ENCODE results near the gene COQ7.

The COQ7 gene

GRCh38 chr16:19109288-19109664 is 41.9 kb downstream of the COQ7 start:
- Histone ChIP-seq H3K36me3 (ENCODE audit: insufficient read depth) (no peaks in the 10 kb centered on the region), H4K20me1 (ENCODE audit: insufficient read depth) (no peaks in the 10 kb centered on the region), H2AFZ (ENCODE audit: low read depth) (no peak overlapping the region), H3K4me1 (ENCODE audit: low read depth, poor library complexity, severe bottlenecking) (no peaks in the 10 kb centered on the region), H3K4me3 (IDR thresholded peaks at IDR 0.05; ENCODE audit: insufficient read depth, low read depth, low read length) (no peak overlapping the region), H3K9ac (no peak overlapping the region), H3K27ac (no peak overlapping the region), H3K27me3 (ENCODE audit: insufficient read depth, low read depth) (no peaks in the 10 kb centered on the region), H3K4me2 (no peak overlapping the region), H3K79me2 (ENCODE audit: insufficient read depth, low read depth) (no peaks in the 10 kb centered on the region)
- TF ChIP-seq CTCF (conservative IDR thresholded peaks at IDR 0.05; ENCODE audit: low read depth, low read length): no peak

DNA sequence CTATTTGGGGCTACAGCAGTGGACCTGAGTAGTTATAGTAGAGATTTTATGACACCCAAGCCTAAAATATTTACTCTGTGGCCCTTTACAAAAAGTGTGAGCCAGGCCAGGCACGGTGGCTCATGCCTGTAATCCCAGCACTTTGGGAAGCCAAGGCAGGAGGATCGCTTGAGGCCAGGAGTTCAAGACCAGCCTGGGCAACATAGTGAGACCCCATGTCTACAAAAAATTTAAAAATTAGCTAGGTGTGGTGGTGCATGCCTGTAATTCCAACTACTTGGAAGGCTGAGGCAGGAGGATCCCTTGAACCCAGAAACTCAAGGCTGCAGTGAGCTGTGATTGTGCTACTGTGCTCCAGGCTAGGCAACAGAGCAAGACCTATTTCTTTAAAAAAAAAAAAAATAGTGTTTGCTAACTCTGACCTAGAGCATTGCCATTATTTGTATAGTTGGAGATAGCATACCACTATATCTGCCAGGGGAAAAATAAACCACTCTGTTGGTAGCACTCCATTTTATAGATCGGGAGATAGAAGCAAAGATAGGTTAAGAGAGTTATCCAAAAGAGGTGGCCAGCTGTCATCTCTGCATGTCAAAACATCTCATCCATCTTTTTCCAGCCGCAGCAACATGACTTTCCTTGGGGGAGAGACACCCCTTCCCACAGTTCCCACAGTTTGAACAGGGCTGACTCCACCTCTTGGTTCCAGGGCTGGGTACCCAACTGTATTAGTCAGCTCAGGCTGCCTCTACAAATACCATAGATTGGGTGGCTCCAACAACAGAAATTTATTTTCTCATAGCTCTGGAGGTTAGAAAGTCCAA is 43.3 kb downstream of the COQ7 start:
- H3K4me3 ChIP-seq (IDR thresholded peaks at IDR 0.05; ENCODE audit: insufficient read depth, low read depth, low read length): no peak overlapping the region
- H3K27ac ChIP-seq: no peak overlapping the region
- H4K20me1 ChIP-seq (ENCODE audit: insufficient read depth): no peaks in the 10 kb centered on the region
- no peak overlapping the region for H2AFZ ChIP-seq (ENCODE audit: low read depth)
- no peaks in the 10 kb centered on the region for H3K4me1 ChIP-seq (ENCODE audit: low read depth, poor library complexity, severe bottlenecking)
- no peak for TF ChIP-seq CTCF (conservative IDR thresholded peaks at IDR 0.05; ENCODE audit: low read depth, low read length)
- no peak overlapping the region for H3K4me2 ChIP-seq
- no peaks in the 10 kb centered on the region for H3K79me2 ChIP-seq (ENCODE audit: insufficient read depth, low read depth)
- H3K9ac ChIP-seq: no peak overlapping the region
- no peaks in the 10 kb centered on the region for H3K36me3 ChIP-seq (ENCODE audit: insufficient read depth)
- H3K27me3 ChIP-seq (ENCODE audit: insufficient read depth, low read depth): no peaks in the 10 kb centered on the region

DNA sequence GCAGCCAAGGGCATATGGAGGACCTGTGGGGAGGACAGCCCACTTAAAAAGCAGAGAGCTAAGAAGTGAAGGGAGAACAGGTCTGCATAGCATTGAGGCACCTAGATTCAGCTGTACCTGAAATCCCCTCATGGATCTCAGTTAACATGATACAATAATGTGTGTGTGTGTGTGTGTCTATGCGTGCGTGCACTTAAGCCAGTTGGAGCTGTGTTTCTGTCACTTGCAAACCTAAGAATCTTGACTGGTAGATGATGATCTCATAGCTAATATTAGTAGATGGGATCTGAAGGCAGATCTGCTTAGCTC is 44.6 kb downstream of the COQ7 start:
- H3K4me2 ChIP-seq: no peak overlapping the region
- H3K27me3 ChIP-seq (ENCODE audit: insufficient read depth, low read depth): no peaks in the 10 kb centered on the region
- H3K4me3 ChIP-seq (IDR thresholded peaks at IDR 0.05; ENCODE audit: insufficient read depth, low read depth, low read length): no peak overlapping the region
- H3K4me1 ChIP-seq (ENCODE audit: low read depth, poor library complexity, severe bottlenecking): no peaks in the 10 kb centered on the region
- TF ChIP-seq CTCF (conservative IDR thresholded peaks at IDR 0.05; ENCODE audit: low read depth, low read length): no peak
- H3K9ac ChIP-seq: no peak overlapping the region
- no peaks in the 10 kb centered on the region for H4K20me1 ChIP-seq (ENCODE audit: insufficient read depth)
- no peaks in the 10 kb centered on the region for H3K79me2 ChIP-seq (ENCODE audit: insufficient read depth, low read depth)
- no peak overlapping the region for H3K27ac ChIP-seq
- H2AFZ ChIP-seq (ENCODE audit: low read depth): no peak overlapping the region
- H3K36me3 ChIP-seq (ENCODE audit: insufficient read depth): no peaks in the 10 kb centered on the region

- no peak within 1 kb of the TSS for H2AFZ ChIP-seq (ENCODE audit: low read depth)
- H3K4me2 ChIP-seq: no peak within 1 kb of the TSS
- H3K36me3 ChIP-seq (ENCODE audit: insufficient read depth): no peaks in the 10 kb centered on the region
- no peaks in the 10 kb centered on the region for H4K20me1 ChIP-seq (ENCODE audit: insufficient read depth)
- H3K9ac ChIP-seq: no peak within 1 kb of the TSS
- no peak within 1 kb of the TSS for H3K4me3 ChIP-seq (IDR thresholded peaks at IDR 0.05; ENCODE audit: insufficient read depth, low read depth, low read length)
- no peaks in the 10 kb centered on the region for H3K79me2 ChIP-seq (ENCODE audit: insufficient read depth, low read depth)
- H3K27ac ChIP-seq: no peak within 1 kb of the TSS
- TF ChIP-seq CTCF (conservative IDR thresholded peaks at IDR 0.05; ENCODE audit: low read depth, low read length): no peak
- H3K27me3 ChIP-seq (ENCODE audit: insufficient read depth, low read depth): no peaks in the 10 kb centered on the region
- no peaks in the 10 kb centered on the region for H3K4me1 ChIP-seq (ENCODE audit: low read depth, poor library complexity, severe bottlenecking)
Observed at GRCh38 chr16:19113577-19114358, 46.4 kb downstream of the COQ7 start, which contains the start of gene ITPRIPL2. Gene ITPRIPL2 (plus strand): TSS chr16:19113964. CDS start chr16:19114462, 498 bp downstream.

Measured in KMS-11 (cell line).